HCT116 (cell line): ENCODE results near the gene LRRFIP2. TPM values are rescaled to one million over a fixed set of nuclear protein-coding genes. Genes with fewer than 3 reads are reported as not detected.

ENCODE experiments used
- ATAC-seq: fragments of 200-7000 bp; cut with Tn5 transposase; 2 replicates; pipeline ENCODE4 v1.9.1; 2020; ENCODE audit warnings: mild to moderate bottlenecking, moderate library complexity
- BruUV-seq: library from RNA; stranded (reverse); fragments of 400-500 nt; replicated peaks from 2 replicates; lab custom pipeline; 2021; lab: Mats Ljungman, UMichigan
- CTCF ChIA-PET: fragments of 300-600 bp; sonication (Branson Sonifier 250); formaldehyde crosslinking; loops from one replicate; lab custom pipeline; 2021; ENCODE audit warnings: antibody characterized with exemption; lab: Charles Lee
- POLR2A ChIA-PET: fragments of 300-600, 350-600 bp; sonication (Branson Sonifier 250); formaldehyde crosslinking; loops from one replicate; lab custom pipeline; 2021; ENCODE audit warnings: antibody characterized with exemption; lab: Charles Lee
- RAD21 ChIA-PET, 2 experiments: fragments of 300-600 bp; sonication (Branson Sonifier 250); formaldehyde crosslinking; loops; one replicate each; lab custom pipeline; 2023; ENCODE audit warnings: low total read pairs in 2 of 2; ENCODE audit not compliant: uncharacterized antibody in 2 of 2, unreplicated experiment in 2 of 2, low non-redundant PET in 1 of 2; lab: Charles Lee
- DNase-seq: peaks from one replicate; pipeline ENCODE4 v3.0.0-alpha.2; 2010; ENCODE audit warnings: low read depth, low spot score
- H2AFZ ChIP-seq: fragments of 200-600 bp; shearing (Covaris generic), sonication (generic); 2 replicates; pipeline ENCODE4 v1.6.1; 2017; ENCODE audit warnings: low read depth, mixed run types, mixed read lengths, antibody characterized with exemption, low read length; ENCODE audit not compliant: poor library complexity, severe bottlenecking
- H3K27ac ChIP-seq: 2 replicates; pipeline ENCODE4 v1.5.1; 2012; ENCODE audit warnings: low read depth, low read length
- H3K27me3 ChIP-seq: fragments of 200-600 bp; sonication (generic); 2 replicates; pipeline ENCODE4 v1.6.1; 2016; ENCODE audit warnings: mixed run types, low read length, mixed read lengths; ENCODE audit not compliant: insufficient read depth
- H3K36me3 ChIP-seq, 2 experiments: fragments of 200-500 bp in 1 of 2; fragments of 200-600 bp in 1 of 2; sonication (Bioruptor generic) in 1 of 2; sonication (generic) in 1 of 2; 2 replicates each; pipeline versions ENCODE4 v1.5.1 to v1.6.1; 2014 to 2016; ENCODE audit warnings: low read length in 2 of 2, inconsistent platforms in 1 of 2, mixed read lengths in 1 of 2, mixed run types in 1 of 2; ENCODE audit not compliant: insufficient read depth in 2 of 2, control insufficient read depth in 1 of 2
- H3K4me1 ChIP-seq, 2 experiments: fragments of 200-600 bp in 1 of 2; sonication (generic) in 1 of 2; 2 replicates each; pipeline versions ENCODE4 v1.5.1 to v1.6.1; 2012 to 2017; ENCODE audit warnings: low read length in 2 of 2, inconsistent platforms in 1 of 2, mild to moderate bottlenecking in 1 of 2, mixed read lengths in 1 of 2, mixed run types in 1 of 2, moderate library complexity in 1 of 2; ENCODE audit not compliant: insufficient read depth in 2 of 2, control insufficient read depth in 1 of 2
- H3K4me2 ChIP-seq: fragments of 200-600 bp; sonication (generic); 2 replicates; pipeline ENCODE4 v1.6.1; 2017; ENCODE audit warnings: mixed run types, low read length, mixed read lengths
- H3K4me3 ChIP-seq, 2 experiments: fragments of 200-600 bp in 1 of 2; sonication (generic) in 1 of 2; replicated peaks in 1 of 2; 2 replicates each; pipeline ENCODE4 v1.5.1; 2011 to 2016; ENCODE audit warnings: low read length in 2 of 2, control low read depth in 1 of 2, low read depth in 1 of 2, mild to moderate bottlenecking in 1 of 2, mixed read lengths in 1 of 2, mixed run types in 1 of 2
- H3K79me2 ChIP-seq: fragments of 200-600 bp; sonication (generic); 2 replicates; pipeline ENCODE4 v1.6.1; 2017; ENCODE audit warnings: mild to moderate bottlenecking, mixed run types, low read length, moderate library complexity, mixed read lengths; ENCODE audit not compliant: insufficient read depth
- H3K9ac ChIP-seq: fragments of 200-600 bp; sonication (generic); 2 replicates; pipeline ENCODE4 v1.6.1; 2016; ENCODE audit warnings: low read length, mixed read lengths
- H3K9me2 ChIP-seq: fragments of 200-600 bp; sonication (generic), shearing (Covaris generic); 2 replicates; pipeline ENCODE4 v1.6.1; 2017; ENCODE audit warnings: mixed run types, mild to moderate bottlenecking, moderate library complexity; ENCODE audit not compliant: insufficient read depth
- H3K9me3 ChIP-seq, 2 experiments: fragments of 200-500 bp in 1 of 2; fragments of 200-600 bp in 1 of 2; sonication (Bioruptor generic) in 1 of 2; sonication (generic) in 1 of 2; 2 replicates each; pipeline ENCODE4 v1.6.1; 2014 to 2017; ENCODE audit warnings: low read length in 2 of 2, mixed read lengths in 2 of 2, inconsistent platforms in 1 of 2, low read depth in 1 of 2, mild to moderate bottlenecking in 1 of 2, mixed run types in 1 of 2, moderate library complexity in 1 of 2; ENCODE audit not compliant: control insufficient read depth in 1 of 2, insufficient read depth in 1 of 2
- H4K20me1 ChIP-seq: fragments of 200-600 bp; sonication (generic), shearing (Covaris generic); 2 replicates; pipeline ENCODE4 v1.6.1; 2017; ENCODE audit warnings: mixed run types, mild to moderate bottlenecking, moderate library complexity; ENCODE audit not compliant: insufficient read depth
- CEBPB ChIP-seq: IDR thresholded peaks from 2 replicates; pipeline ENCODE4 v1.6.1; 2012; ENCODE audit warnings: low read depth
- EGR1 ChIP-seq: IDR thresholded peaks from 2 replicates; pipeline ENCODE4 v1.6.1; 2012; ENCODE audit warnings: low read depth
- EZH2 ChIP-seq: fragments of 200-600 bp; sonication (generic); IDR thresholded peaks from 2 replicates; pipeline ENCODE4 v1.6.1; 2017; ENCODE audit warnings: antibody characterized with exemption, mixed run types
- EZH2phosphoT487 ChIP-seq: fragments of 200-600 bp; IDR thresholded peaks from 2 replicates; pipeline ENCODE4 v1.6.1; 2018; ENCODE audit warnings: antibody characterized with exemption, borderline replicate concordance
- MAX ChIP-seq: IDR thresholded peaks from 2 replicates; pipeline ENCODE4 v1.6.1; 2012
- POLR2A ChIP-seq: IDR thresholded peaks from 2 replicates; pipeline ENCODE4 v1.7.0; 2011; ENCODE audit warnings: borderline replicate concordance; ENCODE audit not compliant: insufficient read depth, insufficient read length; ENCODE audit errors: extremely low read depth
- POLR2AphosphoS5 ChIP-seq: IDR thresholded peaks from 2 replicates; pipeline ENCODE4 v1.6.1; 2011; ENCODE audit warnings: mild to moderate bottlenecking, low read depth, low read length, moderate library complexity
- RAD21 ChIP-seq: IDR thresholded peaks from 2 replicates; pipeline ENCODE4 v1.6.1; 2012; ENCODE audit warnings: low read depth, mild to moderate bottlenecking
- REST ChIP-seq: IDR thresholded peaks from 2 replicates; pipeline ENCODE4 v1.6.1; 2012; ENCODE audit warnings: low read depth
- SIN3A ChIP-seq: IDR thresholded peaks from 2 replicates; pipeline ENCODE4 v1.6.1; 2012; ENCODE audit warnings: low read depth
- SP1 ChIP-seq: IDR thresholded peaks from 2 replicates; pipeline ENCODE4 v1.6.1; 2012; ENCODE audit warnings: low read depth
- SRF ChIP-seq: IDR thresholded peaks from 2 replicates; pipeline ENCODE4 v1.6.1; 2012; ENCODE audit warnings: low read depth
- YY1 ChIP-seq: IDR thresholded peaks from 2 replicates; pipeline ENCODE4 v1.6.1; 2011; ENCODE audit warnings: low read length, low read depth, moderate library complexity, mild to moderate bottlenecking; ENCODE audit not compliant: insufficient replicate concordance; ENCODE audit errors: extremely low read depth
- ZBTB33 ChIP-seq: IDR thresholded peaks from 2 replicates; pipeline ENCODE4 v1.6.1; 2011; ENCODE audit warnings: mild to moderate bottlenecking, low read length, moderate library complexity; ENCODE audit not compliant: insufficient replicate concordance; ENCODE audit errors: extremely low read depth
- ZFX ChIP-seq: fragments of 450-650 bp; IDR thresholded peaks from 2 replicates; pipeline ENCODE4 v1.6.1; 2017
- intact Hi-C: fragments of 100-400 bp; cut with micrococcal nuclease; formaldehyde crosslinking; loops from 2 replicates; pipeline ENCODE4 v1.10.0; 2022
- total RNA-seq: library from RNA; stranded (reverse); gene quantifications from one replicate; pipeline ENCODE4 v1.2.1, GENCODE V29; 2021; ENCODE audit not compliant: unreplicated experiment
- TF ChIP-seq, protein P1 (sequence below), 3 experiments: fragments of 200-600 bp in 1 of 3; sonication (generic) in 1 of 3; IDR thresholded peaks in 2 of 3; conservative IDR thresholded peaks in 1 of 3; 2 replicates each; pipeline ENCODE4 v1.5.1; 2012 to 2017; ENCODE audit warnings: low read depth in 2 of 3, low read length in 2 of 3, antibody characterized with exemption in 1 of 3, borderline replicate concordance in 1 of 3, control low read depth in 1 of 3, mild to moderate bottlenecking in 1 of 3, mixed read lengths in 1 of 3, mixed run types in 1 of 3, moderate library complexity in 1 of 3; ENCODE audit not compliant: insufficient read depth in 1 of 3
- TF ChIP-seq, protein P2 (sequence below): IDR thresholded peaks from 2 replicates; pipeline ENCODE4 v1.6.1; 2012

Gene LRRFIP2
- total RNA-seq, 1 experiment from 2014 or later: 27.0 TPM

DNA sequence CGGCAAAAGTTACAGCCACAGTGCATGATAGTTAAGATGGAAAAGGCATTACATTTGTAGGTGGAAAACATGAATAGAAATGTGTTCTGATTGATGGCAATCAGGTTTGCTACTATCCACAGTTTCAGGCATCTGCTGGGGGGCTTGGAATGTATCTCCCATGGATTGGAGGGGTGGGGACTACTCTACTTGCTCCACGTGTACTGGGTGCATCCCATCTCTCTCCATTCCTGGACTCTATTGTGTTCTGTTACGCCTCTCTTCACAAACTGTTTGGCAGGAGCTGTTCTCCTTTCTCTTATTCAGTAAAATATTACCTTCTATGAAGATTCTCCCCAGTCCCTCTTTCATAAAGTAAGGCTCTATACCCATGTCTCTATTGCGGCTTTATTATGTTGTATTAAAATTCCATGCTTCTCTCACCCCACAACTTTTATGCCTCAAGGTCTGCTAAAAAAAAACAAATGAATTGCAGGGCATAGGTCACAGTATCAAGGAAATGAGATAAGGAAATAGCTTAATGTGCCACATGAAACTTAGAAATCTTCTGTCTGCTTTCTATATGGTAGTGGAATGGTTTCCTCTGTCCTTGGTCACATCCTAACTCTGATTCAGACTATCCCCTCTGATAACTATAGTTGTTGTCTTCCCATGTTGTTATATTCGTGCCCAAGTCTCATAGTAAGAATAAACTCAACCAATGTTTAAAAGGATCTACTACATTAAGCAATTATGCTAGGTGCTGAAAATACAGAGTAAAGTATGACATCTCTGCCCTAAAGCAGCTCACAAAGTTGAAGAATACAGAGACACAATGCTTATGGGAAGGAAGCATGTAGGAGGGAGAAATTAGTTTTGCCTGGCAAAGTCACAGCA lies 43.2 kb downstream of the LRRFIP2 start:
- intact Hi-C loops: no loop called here
- Histone ChIP-seq H3K27me3 (no peaks in the 10 kb centered on the region), H3K36me3 (no peaks in the 10 kb centered on the region), H3K9me3 (no peaks in the 10 kb centered on the region), H3K4me3 (no peak overlapping the region), H3K4me1 (no peaks in the 10 kb centered on the region; a peak in 1 of 4 replicates), H3K27ac (no peak overlapping the region), H2AFZ (no peak overlapping the region), H3K79me2 (peaks cover 21% of the 10 kb centered on the region), H3K4me2 (no peak overlapping the region), H3K9me2 (no peaks in the 10 kb centered on the region), H4K20me1 (no peaks in the 10 kb centered on the region; the same call in 1 of the 2 replicates), H3K9ac (no peak overlapping the region)
- POLR2A ChIA-PET: no interaction called here
- RAD21 ChIA-PET: no interaction called here
- TF ChIP-seq ZFX (no peak), CEBPB (no peak), MAX (no peak), SRF (no peak), EZH2 (no peak), POLR2AphosphoS5 (no peak), RAD21 (no peak), ZBTB33 (no peak), EZH2phosphoT487 (no peak), SP1 (no peak), YY1 (no peak), REST (no peak), EGR1 (no peak), SIN3A (no peak), POLR2A (no peak)
- TF ChIP-seq, protein P1, sequence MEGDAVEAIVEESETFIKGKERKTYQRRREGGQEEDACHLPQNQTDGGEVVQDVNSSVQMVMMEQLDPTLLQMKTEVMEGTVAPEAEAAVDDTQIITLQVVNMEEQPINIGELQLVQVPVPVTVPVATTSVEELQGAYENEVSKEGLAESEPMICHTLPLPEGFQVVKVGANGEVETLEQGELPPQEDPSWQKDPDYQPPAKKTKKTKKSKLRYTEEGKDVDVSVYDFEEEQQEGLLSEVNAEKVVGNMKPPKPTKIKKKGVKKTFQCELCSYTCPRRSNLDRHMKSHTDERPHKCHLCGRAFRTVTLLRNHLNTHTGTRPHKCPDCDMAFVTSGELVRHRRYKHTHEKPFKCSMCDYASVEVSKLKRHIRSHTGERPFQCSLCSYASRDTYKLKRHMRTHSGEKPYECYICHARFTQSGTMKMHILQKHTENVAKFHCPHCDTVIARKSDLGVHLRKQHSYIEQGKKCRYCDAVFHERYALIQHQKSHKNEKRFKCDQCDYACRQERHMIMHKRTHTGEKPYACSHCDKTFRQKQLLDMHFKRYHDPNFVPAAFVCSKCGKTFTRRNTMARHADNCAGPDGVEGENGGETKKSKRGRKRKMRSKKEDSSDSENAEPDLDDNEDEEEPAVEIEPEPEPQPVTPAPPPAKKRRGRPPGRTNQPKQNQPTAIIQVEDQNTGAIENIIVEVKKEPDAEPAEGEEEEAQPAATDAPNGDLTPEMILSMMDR (IDR thresholded peaks at IDR 0.05 in 2 of 3, conservative IDR thresholded peaks at IDR 0.05 in 1 of 3; ENCODE audit: borderline replicate concordance in 1 of 3, insufficient read depth in 1 of 3, low read depth in 2 of 3, low read length in 2 of 3): no peak
- TF ChIP-seq, protein P2, sequence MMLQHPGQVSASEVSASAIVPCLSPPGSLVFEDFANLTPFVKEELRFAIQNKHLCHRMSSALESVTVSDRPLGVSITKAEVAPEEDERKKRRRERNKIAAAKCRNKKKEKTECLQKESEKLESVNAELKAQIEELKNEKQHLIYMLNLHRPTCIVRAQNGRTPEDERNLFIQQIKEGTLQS: no peak
- BruUV-seq: no TSS peak
- CTCF ChIA-PET: no interaction called here
- no peak for DNase-seq
- ATAC-seq: no peak
